Activated CD8-positive, alpha-beta memory T cell treated with anti-CD3 and anti-CD28 coated beads for 24 hours (primary cell): ENCODE measurements around the gene R3HCC1L.

Source experiments
- DNase-seq: peaks from one replicate; pipeline ENCODE4 v3.0.0-alpha.2; 2020

R3HCC1L gene

GRCh38 chr10:98134431-98135221, at the start of gene R3HCC1L:
R3HCC1L (plus strand) TSS chr10:98134657; CDS start chr10:98208115, 73,458 bp downstream.
- peak; percentile 97 for DNase-seq

DNA sequence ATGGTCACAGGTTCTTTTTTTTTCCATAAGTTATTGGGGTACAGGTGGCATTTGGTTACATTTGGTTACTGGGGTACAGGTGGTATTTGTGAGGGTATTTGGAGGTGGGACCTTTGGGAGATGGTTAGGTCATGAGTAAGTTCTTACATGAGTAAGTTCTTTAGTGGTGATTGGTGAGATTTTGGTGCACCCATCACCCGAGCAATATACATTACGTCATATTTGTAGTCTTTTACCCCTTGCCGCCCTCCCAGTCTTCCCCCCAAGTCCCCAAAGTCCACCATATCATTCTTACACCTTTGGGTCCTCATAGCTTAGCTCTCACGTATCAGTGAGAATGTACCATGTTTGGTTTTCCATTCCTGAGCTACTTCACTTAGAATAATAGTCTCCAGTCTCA, 49.2 kb upstream of the R3HCC1L start:
- no peak for DNase-seq

GRCh38 chr10:98086837-98087708, 47.4 kb upstream of the R3HCC1L start:
- DNase-seq: no peak

GRCh38 chr10:98088186-98088971, 46.1 kb upstream of the R3HCC1L start:
- no peak for DNase-seq

- no peak for DNase-seq
These were observed 43.6 kb upstream of the R3HCC1L start for GRCh38 chr10:98090822-98091221.

DNA sequence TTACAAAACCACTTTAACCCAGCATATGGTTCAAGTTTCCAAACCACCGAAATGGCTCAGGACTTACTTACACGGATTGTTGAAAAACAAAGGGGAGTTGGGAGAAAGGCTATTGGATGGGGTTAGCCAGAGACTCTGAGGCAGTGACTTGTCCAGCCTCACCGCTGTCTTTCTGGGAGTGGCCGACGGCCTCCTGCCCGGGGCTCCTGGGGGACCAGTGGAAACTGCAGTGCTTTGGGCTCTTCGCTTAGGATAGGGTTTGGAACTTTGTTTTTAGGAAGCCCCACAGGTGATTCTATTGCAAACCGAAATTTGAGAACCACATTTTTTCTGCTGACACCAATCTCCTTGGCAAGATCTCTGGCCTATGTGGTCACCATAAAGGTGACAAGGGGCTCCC, 38.1 kb upstream of the R3HCC1L start:
- DNase-seq: peak; percentile 1

DNA sequence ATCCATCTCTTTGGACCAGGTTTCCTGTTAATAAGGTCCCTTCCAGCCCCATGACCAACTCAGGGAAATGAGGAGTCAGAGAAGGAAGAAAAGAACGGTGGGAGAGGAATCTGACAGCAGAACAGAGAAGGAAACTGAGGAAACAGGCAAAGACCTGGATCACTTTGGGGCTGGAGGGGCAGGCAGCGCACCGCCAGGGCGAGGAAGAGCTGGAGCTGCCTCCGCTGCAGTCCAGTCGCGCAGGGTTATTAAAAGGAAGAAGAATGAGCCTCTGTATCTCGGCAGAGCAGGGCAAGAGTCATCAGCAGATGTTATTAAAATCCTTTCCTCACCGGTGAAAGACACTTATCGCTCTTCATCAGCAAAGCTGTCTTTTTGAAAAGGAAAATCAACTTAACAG, 37.7 kb upstream of the R3HCC1L start:
- DNase-seq: peak; percentile 15

DNA sequence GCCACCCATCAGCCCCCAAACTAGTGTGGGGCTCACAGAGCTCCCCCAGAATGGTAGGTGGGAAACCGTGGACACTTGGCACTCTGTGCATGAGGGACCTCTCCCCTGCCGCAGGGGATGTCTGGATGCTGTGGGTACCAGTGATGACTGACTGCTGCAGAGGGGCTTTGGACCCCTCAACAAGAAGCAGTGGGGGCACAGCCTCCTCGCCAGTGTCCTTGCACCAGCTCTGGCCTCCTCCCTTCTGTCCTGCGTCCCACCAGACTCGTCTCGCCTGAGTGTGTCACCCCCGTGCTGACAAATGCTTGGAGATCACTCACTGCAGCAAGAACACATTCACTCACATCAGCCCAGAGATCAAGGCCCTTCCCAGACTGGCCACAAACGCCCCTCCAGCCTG, 37.3 kb upstream of the R3HCC1L start:
- peak; percentile 38 for DNase-seq

DNA sequence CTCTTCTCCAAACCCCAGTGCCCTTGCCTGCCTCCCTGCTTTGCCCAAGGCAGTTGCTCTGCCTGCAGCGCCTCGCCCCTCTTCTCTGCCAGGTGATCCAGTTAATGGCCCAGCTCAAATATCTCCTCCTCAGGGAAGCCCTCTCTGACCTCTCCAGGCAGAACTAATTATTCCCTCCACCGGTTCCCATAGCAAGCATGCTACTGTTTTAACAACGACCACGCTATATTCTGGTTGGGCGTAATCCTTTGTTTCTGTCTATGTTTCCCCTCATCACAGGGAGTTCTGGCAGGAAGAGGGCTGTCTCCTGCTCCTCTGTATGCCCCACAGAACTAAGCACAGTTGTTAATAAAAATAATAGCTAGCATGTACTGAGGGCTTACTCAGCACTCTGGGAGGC, 36.8 kb upstream of the R3HCC1L start:
- no peak for DNase-seq

GRCh38 chr10:98098247-98098646, 36.2 kb upstream of the R3HCC1L start:
- peak; percentile 5 for DNase-seq

- peak; percentile 1 for DNase-seq
These were observed 34.0 kb upstream of the R3HCC1L start for GRCh38 chr10:98100476-98100875.

- no peak for DNase-seq
These were observed 33.1 kb upstream of the R3HCC1L start for GRCh38 chr10:98101366-98101765.

DNA sequence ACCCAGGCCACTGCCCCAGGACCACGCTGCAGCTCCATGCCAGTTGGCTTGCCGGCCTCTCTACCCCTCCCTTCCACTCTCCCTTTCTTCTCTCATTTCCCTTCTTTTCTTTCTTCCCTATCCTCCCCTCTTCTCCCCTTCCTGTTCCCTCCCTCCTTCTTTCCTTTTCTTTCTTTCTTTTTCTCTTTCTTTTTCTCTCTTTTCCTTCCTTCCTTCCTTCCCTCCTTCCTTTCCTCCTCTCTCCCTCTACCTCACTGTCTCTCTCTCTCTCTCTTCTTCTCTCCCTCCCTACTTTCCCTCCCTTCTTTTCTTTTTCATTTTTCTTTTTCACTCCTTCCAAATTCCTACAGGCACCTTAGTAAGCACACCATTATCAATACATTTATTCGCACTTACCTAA, 30.3 kb upstream of the R3HCC1L start:
- DNase-seq: peak; percentile 1

DNA sequence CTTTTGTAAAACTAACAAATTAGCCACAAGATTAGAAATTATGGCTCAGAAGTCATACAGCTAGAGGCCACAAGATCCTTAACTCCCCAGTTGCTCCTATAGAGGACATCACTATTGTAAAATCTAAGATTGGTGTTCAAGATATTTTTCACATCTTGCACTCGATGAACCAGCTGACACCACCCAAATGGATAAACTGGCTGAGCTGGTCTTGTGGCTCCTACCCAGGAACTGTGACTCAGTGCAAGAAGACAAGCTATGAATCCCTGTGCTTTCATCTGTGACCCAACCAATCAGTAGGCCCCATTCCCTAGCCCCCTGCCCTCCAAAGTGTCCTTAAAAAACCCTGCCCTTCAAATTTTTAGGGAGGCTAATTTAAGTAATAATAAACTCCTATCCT, 27.9 kb upstream of the R3HCC1L start:
- DNase-seq: no peak

DNA sequence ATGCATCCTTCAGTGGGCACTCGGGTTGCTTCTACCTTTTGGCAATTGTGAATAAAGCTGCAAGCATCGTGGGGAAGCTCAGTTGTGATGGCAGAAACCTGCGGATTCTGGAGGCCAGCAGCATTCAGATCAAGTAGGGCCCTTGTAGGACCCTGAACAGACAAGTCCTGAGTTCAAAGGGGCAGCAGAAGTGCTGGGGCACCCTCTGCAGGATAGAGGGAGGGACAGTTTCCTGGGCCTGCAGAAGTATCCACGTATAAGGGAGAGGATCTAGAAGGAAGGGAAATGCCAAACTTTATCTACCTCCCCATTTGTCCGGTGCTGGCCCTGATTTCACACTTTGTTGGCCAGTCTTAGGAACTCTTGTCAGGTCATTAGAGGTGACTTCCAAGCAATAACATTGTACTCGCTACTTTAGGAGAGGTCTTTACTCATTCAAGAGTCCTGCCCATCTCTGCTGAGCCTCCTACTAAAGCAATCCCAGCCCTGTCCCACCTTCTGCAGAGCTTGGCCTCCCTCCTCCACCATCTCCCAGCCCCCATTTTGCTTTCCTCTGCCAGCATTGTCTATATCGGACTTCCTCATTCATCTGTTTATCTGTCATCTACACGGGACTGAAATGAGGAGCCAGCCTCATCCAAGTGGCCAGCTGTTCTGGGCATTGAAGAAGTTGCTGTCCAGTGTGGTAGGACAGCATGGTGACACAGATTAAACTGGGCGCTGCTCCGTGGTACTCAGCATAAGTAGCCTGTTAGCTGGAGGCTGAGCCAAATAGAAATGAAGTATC, 26.6 kb upstream of the R3HCC1L start:
- peak; percentile 1 for DNase-seq

- DNase-seq: no peak
These were observed 24.1 kb upstream of the R3HCC1L start for GRCh38 chr10:98110356-98110755.

GRCh38 chr10:98115031-98115787, 19.2 kb upstream of the R3HCC1L start:
- no peak for DNase-seq

DNA sequence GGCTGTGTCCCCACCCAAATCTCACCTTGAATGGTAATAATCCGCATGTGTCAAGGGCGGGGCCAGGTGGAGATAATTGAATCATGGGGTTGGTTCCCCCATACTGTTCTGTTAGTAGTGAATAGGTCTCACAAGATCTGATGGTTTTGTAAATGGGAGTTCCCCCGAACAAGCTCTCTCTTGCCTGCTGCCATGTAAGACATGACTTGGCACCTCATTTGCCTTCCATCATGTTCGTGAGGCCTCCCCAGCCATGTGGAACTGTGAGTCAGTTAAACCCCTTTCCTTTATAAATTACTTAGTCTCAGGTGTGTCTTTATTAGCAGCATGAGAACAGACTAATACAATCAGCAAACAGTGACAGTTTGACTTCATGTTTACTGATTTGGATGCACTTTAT, 14.6 kb upstream of the R3HCC1L start:
- no peak for DNase-seq

DNA sequence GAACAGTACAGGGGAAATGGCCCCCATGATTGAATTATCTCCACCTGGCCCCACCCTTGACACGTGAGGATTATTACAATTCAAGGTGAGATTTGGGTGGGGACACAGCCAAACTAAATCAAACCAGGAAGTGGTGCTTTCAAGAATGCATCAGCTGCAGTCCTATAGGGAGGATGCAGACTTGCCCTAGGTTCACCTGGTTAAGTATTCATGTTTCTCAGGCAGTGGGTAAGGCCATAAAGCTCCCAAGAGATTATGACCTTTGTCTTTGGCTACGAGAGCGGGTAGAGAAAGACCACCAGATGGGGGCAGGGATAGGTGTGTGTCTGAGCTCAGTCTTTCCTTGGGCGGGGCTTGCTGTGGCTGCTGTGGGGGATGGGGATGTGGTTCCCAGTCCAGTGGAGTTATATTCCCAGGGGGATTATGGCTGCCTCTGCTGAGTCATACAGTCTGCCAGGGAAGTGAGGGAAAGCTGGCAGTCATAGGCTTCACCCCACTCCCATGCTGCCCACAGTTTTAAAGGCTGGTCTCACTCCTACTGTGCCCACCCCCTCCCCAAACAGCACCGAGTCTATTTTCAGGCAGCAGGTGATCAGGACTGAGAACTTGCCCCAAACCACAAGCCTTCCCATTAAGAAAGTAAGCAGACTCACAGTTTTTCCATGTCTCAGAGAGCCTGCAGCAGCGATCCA, 8.4 kb upstream of the R3HCC1L start:
- no peak for DNase-seq

GRCh38 chr10:98128802-98129201, 5.7 kb upstream of the R3HCC1L start:
- no peak for DNase-seq

- no peak for DNase-seq
These were observed 2.8 kb upstream of the R3HCC1L start for GRCh38 chr10:98131619-98132018.
